SU-DHL-6 (cell line): ENCODE data around the gene CMTM3.

Experiments used
- CTCF ChIP-seq: fragments of 200-600 bp; sonication (generic); IDR thresholded peaks from one replicate; pipeline ENCODE4 v1.5.1; 2017; ENCODE audit warnings: antibody characterized with exemption, mild to moderate bottlenecking, low read length, moderate library complexity; ENCODE audit not compliant: insufficient read depth, poor library complexity, severe bottlenecking
- EZH2phosphoT487 ChIP-seq: fragments of 200-600 bp; sonication (generic), shearing (Covaris generic); conservative IDR thresholded peaks from 2 replicates; pipeline ENCODE4 v1.6.1; 2018; ENCODE audit warnings: mild to moderate bottlenecking, antibody characterized with exemption, low read length, moderate library complexity, mixed read lengths

DNA sequence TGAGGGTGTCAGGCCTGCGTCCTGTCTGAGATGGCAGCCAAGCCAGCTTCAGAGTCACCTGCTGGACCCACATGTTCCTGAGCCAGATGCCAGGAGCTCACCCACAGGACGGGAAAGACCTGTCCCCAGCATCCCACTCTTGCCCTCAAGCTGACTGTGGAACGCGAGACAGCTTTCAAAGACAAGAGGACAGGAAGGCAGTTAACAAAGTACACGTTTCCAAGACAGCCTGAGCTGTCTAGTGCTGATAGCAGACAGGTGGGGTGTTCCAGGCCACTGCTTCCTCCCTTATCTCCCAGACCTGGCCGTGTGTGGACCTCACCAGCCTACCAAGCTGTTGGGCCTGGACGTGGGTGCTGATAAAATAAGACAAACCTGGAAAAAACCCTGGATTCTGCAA, 13.2 kb downstream of the CMTM3 start:
- TF ChIP-seq CTCF (no peak), EZH2phosphoT487 (no peak)
